ENCODE results near the gene TBC1D22A.

- TF ChIP-seq CTCF (conservative IDR thresholded peaks at IDR 0.05; ENCODE audit: low read length) (no peak), EZH2phosphoT487 (IDR thresholded peaks at IDR 0.05; ENCODE audit: borderline replicate concordance, low read depth, low read length) (no peak)
Observed at GRCh38 chr22:46971764-46972125, 209.3 kb downstream of the TBC1D22A start.

All from OCI-LY7 (cell line).